K562 treated with DMSO at 1 percent for 48 hours (cell line): Measurements from ENCODE around the gene FEM1C. TPM values are rescaled to one million over a fixed set of nuclear protein-coding genes. Genes with fewer than 3 reads are reported as not detected.

Experiments used
- total RNA-seq: library from RNA; unstranded; fragments of 300-600 nt; gene quantifications from 2 replicates; pipeline ENCODE4 v1.2.3, GENCODE V29; 2022; ENCODE audit warnings: low replicate concordance; ENCODE audit errors: extremely low read depth

The FEM1C gene, protein sequence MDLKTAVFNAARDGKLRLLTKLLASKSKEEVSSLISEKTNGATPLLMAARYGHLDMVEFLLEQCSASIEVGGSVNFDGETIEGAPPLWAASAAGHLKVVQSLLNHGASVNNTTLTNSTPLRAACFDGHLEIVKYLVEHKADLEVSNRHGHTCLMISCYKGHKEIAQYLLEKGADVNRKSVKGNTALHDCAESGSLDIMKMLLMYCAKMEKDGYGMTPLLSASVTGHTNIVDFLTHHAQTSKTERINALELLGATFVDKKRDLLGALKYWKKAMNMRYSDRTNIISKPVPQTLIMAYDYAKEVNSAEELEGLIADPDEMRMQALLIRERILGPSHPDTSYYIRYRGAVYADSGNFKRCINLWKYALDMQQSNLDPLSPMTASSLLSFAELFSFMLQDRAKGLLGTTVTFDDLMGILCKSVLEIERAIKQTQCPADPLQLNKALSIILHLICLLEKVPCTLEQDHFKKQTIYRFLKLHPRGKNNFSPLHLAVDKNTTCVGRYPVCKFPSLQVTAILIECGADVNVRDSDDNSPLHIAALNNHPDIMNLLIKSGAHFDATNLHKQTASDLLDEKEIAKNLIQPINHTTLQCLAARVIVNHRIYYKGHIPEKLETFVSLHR
- not detected in 2 replicates for total RNA-seq

GRCh38 chr5:115544436-115545350, at the start of gene FEM1C:
Gene FEM1C, minus strand, starts transcription at chr5:115544775. Its CDS starts 1,282 bp downstream, at chr5:115543493.

Other genes with a start within 250 kb of the FEM1C start
- not detected in 2 replicates for gene CCDC112, start 248.1 kb downstream of the FEM1C start, total RNA-seq
- gene TICAM2, start 57.7 kb upstream of the FEM1C start, total RNA-seq, result not detected in 2 replicates
- not detected in 2 replicates for gene TMED7, start 81.3 kb upstream of the FEM1C start, total RNA-seq